Aorta (tissue), 4 donors: ENCODE data around the gene UBA1. TPM values are rescaled to one million over a fixed set of nuclear protein-coding genes. Genes with fewer than 3 reads are reported as not detected.

ENCODE experiments used
- polyA plus RNA-seq, 2 donors: library from polyadenylated mRNA; stranded (reverse); fragments of 200-250 nt; gene quantifications; one replicate each; pipeline ENCODE4 v1.2.3, GENCODE V29; 2013
- total RNA-seq, 2 donors: library from RNA; stranded (reverse); fragmentation: NEBNext Ultra II Directional; extraction: Animal tissue kit (Norgen Biotek cat#: 25700); gene quantifications; one replicate each; pipeline ENCODE4 v1.2.1, GENCODE V29; 2021
- donor health status: healthy with polysubstance abuse.
- donor health status: Bipolar disorder and iron deficiency.
- donor health status: DM: no; HTN: no; CAD: no.
- donor health status: DM: yes; HTN: yes; CAD: no.

The UBA1 gene
- total and polyA plus RNA-seq, 4 donors = 33.8 to 167 (median 135) TPM

Other genes starting within 250 kb of the UBA1 start
- 10 to 100 TPM; 10.3 to 20.2 TPM for gene RGN, start 115.4 kb upstream of the UBA1 start, total RNA-seq
- 10 to 100 TPM; 39.6 to 56.9 TPM for gene RGN, start 115.4 kb upstream of the UBA1 start, polyA plus RNA-seq
- gene NDUFB11, start 49.1 kb upstream of the UBA1 start, total RNA-seq = 10 to 100 TPM; 33.7 to 40.3 TPM
- 10 to 100 TPM; 65.7 to 69.5 TPM for gene NDUFB11, start 49.1 kb upstream of the UBA1 start, polyA plus RNA-seq
- gene RBM10, start 48.6 kb upstream of the UBA1 start, total RNA-seq = 10 to 100 TPM; 23.0 to 25.7 TPM
- gene RBM10, start 48.6 kb upstream of the UBA1 start, polyA plus RNA-seq = 10 to 100 TPM in 1 of 2 donors, 1 to 10 TPM in 1; 8.4 to 46.8 TPM
- gene CDK16, start 24.9 kb downstream of the UBA1 start, total RNA-seq = 10 to 100 TPM; 52.5 to 61.3 TPM
- gene CDK16, start 24.9 kb downstream of the UBA1 start, polyA plus RNA-seq = 10 to 100 TPM; 14.0 to 45.5 TPM
- gene USP11, start 39.2 kb downstream of the UBA1 start, total RNA-seq = 10 to 100 TPM; 68.9 to 90.3 TPM
- 10 to 100 TPM; 15.3 to 79.0 TPM for gene USP11, start 39.2 kb downstream of the UBA1 start, polyA plus RNA-seq
- gene ZNF157, start 176.7 kb downstream of the UBA1 start, total RNA-seq = under 1 TPM; 0.13 to 0.72 TPM
- gene ZNF157, start 176.7 kb downstream of the UBA1 start, polyA plus RNA-seq = under 1 TPM in 1 of 2 donors, not detected in 1; 0.23 TPM